A549 (cell line): ENCODE results near the gene TMX4.

Experiments used
- HOXA7 ChIP-seq: fragments of 250-450 bp; sonication (Bioruptor Pico); IDR thresholded peaks from 2 replicates; pipeline ENCODE4 v1.5.0; 2020; ENCODE audit warnings: mild to moderate bottlenecking, moderate library complexity
- MAZ ChIP-seq: fragments of 150-350 bp; IDR thresholded peaks from 2 replicates; pipeline ENCODE4 v1.6.1; 2014; ENCODE audit warnings: antibody characterized with exemption, low read depth, low read length, borderline replicate concordance
- SREBF2 ChIP-seq: fragments of 450-650 bp; IDR thresholded peaks from 2 replicates; pipeline ENCODE4 v1.6.1; 2014; ENCODE audit warnings: mild to moderate bottlenecking, moderate library complexity
- TP53 ChIP-seq: fragments of 250-450 bp; sonication (Bioruptor Pico); IDR thresholded peaks from 2 replicates; pipeline ENCODE4 v1.5.0; 2021; ENCODE audit warnings: mild to moderate bottlenecking, moderate library complexity
- TF ChIP-seq, protein P1 (sequence below): IDR thresholded peaks from 2 replicates; pipeline ENCODE4 v1.6.1; 2012
- TF ChIP-seq, protein P2 (sequence below): fragments of >200 bp; sonication (Bioruptor Twin); formaldehyde crosslinking; IDR thresholded peaks from 3 replicates; pipeline ENCODE4 v1.5.1; 2016

DNA sequence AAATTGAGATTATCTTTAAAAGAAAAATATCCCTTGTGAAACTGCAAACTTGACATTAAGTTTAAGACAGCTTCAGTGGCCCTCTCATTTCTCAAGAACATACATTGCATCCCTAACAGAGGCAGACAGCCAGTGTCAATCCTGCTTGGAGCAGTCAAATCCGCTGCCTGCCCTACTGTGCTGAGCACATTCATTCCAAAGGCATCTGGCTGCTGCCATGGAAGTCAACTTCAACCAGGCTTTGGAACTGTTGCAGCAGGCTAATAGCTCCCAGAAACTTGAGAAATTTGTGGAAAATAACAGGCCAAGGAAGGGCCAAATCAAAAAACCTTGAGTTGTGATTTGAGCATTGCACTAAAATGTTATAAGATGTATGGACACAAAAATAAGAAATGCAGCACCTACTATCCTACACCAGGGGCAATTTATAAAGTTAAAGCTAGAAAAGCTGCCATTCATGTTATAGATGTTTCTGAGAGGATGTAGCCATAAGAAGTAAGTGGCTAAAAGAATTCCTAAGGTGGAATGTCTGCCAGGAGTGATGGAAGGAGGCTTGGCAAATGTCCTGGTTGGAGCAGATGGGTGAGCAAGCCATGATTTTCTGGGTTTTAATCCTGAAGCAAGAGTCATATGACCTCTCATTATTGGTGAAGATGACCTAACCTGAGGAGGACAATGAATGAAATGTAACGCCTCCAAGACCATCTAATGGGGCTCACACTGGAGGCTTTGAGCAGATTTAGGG is 47.9 kb downstream of the TMX4 start:
- TF ChIP-seq HOXA7 (no peak), TP53 (CRISPR knock-in tag) (no peak), SREBF2 (no peak), MAZ (no peak)
- TF ChIP-seq, protein P1, sequence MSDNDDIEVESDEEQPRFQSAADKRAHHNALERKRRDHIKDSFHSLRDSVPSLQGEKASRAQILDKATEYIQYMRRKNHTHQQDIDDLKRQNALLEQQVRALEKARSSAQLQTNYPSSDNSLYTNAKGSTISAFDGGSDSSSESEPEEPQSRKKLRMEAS, result no peak
- TF ChIP-seq, protein P2, sequence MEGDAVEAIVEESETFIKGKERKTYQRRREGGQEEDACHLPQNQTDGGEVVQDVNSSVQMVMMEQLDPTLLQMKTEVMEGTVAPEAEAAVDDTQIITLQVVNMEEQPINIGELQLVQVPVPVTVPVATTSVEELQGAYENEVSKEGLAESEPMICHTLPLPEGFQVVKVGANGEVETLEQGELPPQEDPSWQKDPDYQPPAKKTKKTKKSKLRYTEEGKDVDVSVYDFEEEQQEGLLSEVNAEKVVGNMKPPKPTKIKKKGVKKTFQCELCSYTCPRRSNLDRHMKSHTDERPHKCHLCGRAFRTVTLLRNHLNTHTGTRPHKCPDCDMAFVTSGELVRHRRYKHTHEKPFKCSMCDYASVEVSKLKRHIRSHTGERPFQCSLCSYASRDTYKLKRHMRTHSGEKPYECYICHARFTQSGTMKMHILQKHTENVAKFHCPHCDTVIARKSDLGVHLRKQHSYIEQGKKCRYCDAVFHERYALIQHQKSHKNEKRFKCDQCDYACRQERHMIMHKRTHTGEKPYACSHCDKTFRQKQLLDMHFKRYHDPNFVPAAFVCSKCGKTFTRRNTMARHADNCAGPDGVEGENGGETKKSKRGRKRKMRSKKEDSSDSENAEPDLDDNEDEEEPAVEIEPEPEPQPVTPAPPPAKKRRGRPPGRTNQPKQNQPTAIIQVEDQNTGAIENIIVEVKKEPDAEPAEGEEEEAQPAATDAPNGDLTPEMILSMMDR, result no peak
